Esophagus muscularis mucosa (tissue), 4 donors: ENCODE results near the gene CASD1. TPM values are rescaled to one million over a fixed set of nuclear protein-coding genes. Genes with fewer than 3 reads are reported as not detected.

Experiments
- DNase-seq: peaks from one replicate; pipeline ENCODE4 v3.0.0-alpha.2; 2017; ENCODE audit errors: extremely low spot score
- H3K27ac ChIP-seq, 4 donors: fragments of 200-600 bp; sonication (generic); replicated peaks in 1 of 4; 1 replicate in 3 of 4; 2 replicates in 1 of 4; pipeline ENCODE4 v1.5.1; 2016 to 2019; ENCODE audit warnings: mild to moderate bottlenecking in 1 of 4
- H3K27me3 ChIP-seq, 4 donors: fragments of 200-600 bp; sonication (generic); one replicate each; pipeline versions ENCODE4 v1.5.1 to v1.6.0; 2016 to 2019
- H3K36me3 ChIP-seq, 4 donors: fragments of 200-600 bp; sonication (generic); one replicate each; pipeline ENCODE4 v1.5.1; 2016 to 2019
- H3K4me1 ChIP-seq, 4 donors: fragments of 200-600 bp; sonication (generic); one replicate each; pipeline ENCODE4 v1.5.1; 2016 to 2019
- H3K4me3 ChIP-seq, 4 donors: fragments of 200-600 bp; sonication (generic); 1 replicate in 2 of 4; 2 replicates in 2 of 4; pipeline ENCODE4 v1.5.1; 2016 to 2019; ENCODE audit warnings: mild to moderate bottlenecking in 4 of 4, moderate library complexity in 1 of 4
- H3K9me3 ChIP-seq, 4 donors: fragments of 200-600 bp; sonication (generic); 1 replicate in 3 of 4; 2 replicates in 1 of 4; pipeline ENCODE4 v1.5.1; 2016 to 2019
- CTCF ChIP-seq, 3 experiments: fragments of 200-600 bp in 2 of 3; fragments of 450-650 bp in 1 of 3; sonication (generic) in 2 of 3; IDR thresholded peaks; one replicate each; pipeline ENCODE4 v1.5.1; 2017 to 2019; ENCODE audit warnings: antibody characterized with exemption in 3 of 3, mild to moderate bottlenecking in 2 of 3, moderate library complexity in 1 of 3
- EP300 ChIP-seq: sonication (generic); formaldehyde crosslinking; IDR thresholded peaks from one replicate; pipeline ENCODE4 v1.6.1; 2017; ENCODE audit warnings: antibody characterized with exemption
- POLR2A ChIP-seq: fragments of 450-650 bp; IDR thresholded peaks from one replicate; pipeline ENCODE4 v1.6.1; 2017; ENCODE audit warnings: antibody characterized with exemption, moderate library complexity, mild to moderate bottlenecking, low read depth
- POLR2AphosphoS5 ChIP-seq, 2 donors: sonication (generic); formaldehyde crosslinking; IDR thresholded peaks; one replicate each; pipeline ENCODE4 v1.6.1; 2017; ENCODE audit warnings: antibody characterized with exemption in 2 of 2
- WGBS: methylation state at CpG from one replicate; pipeline ENCODE4 v1.1.5; 2018; 5-methylcytosine and 5-hydroxymethylcytosine counted together
- intact Hi-C: fragments of 100-400 bp; cut with DNase I; formaldehyde crosslinking; loops from one replicate; pipeline ENCODE4 v1.15.1; 2023
- total RNA-seq, 4 donors: library from RNA; depleted of rRNA; stranded (reverse); fragments of >200 nt; gene quantifications; one replicate each; pipeline versions ENCODE4 v1.1.0 to v1.2.1, GENCODE V29; 2016

CASD1 gene
- total RNA-seq: 10 to 100 TPM; 17.6 to 27.0 (median 18.8) TPM

- intact Hi-C loops: no loop called here
- H3K4me3 ChIP-seq: peak within 1 kb of the TSS; percentile 88 to 96 (median 94)
- no peak for TF ChIP-seq EP300
- no peak for TF ChIP-seq POLR2AphosphoS5 (IDR thresholded peaks at IDR 0.05)
- no peak for TF ChIP-seq CTCF (IDR thresholded peaks at IDR 0.05)
- TF ChIP-seq POLR2A: no peak
- H3K27me3 ChIP-seq: no peaks in the 10 kb centered on the region
- no peaks in the 10 kb centered on the region for H3K9me3 ChIP-seq
- 4% methylated on average over 25 of the region's 40 CpGs for WGBS
- no peak for DNase-seq
- no peaks in the 10 kb centered on the region for H3K36me3 ChIP-seq
- peaks cover 18 to 37% (median 29%) of the 10 kb centered on the region in 4 donors for H3K4me1 ChIP-seq
- peak within 1 kb of the TSS; percentile 91 to 96 (median 92) for H3K27ac ChIP-seq
These were observed at the start of gene CASD1 for GRCh38 chr7:94509264-94509886. TSS of gene CASD1 (plus strand) at chr7:94509809. CDS start at chr7:94510085, 276 bp downstream.

- no peaks in the 10 kb centered on the region for H3K4me1 ChIP-seq
- no peak overlapping the region for H3K27ac ChIP-seq
- no peak for TF ChIP-seq EP300
- TF ChIP-seq POLR2A: no peak
- no peak for TF ChIP-seq CTCF (IDR thresholded peaks at IDR 0.05)
- no peak for TF ChIP-seq POLR2AphosphoS5 (IDR thresholded peaks at IDR 0.05)
- H3K36me3 ChIP-seq: no peaks in the 10 kb centered on the region
- H3K4me3 ChIP-seq: no peak overlapping the region
- no peak for DNase-seq
- intact Hi-C loops: no loop called here
- no peaks in the 10 kb centered on the region for H3K27me3 ChIP-seq
- 68% methylated on average over 1 of the region's 1 CpG for WGBS
- H3K9me3 ChIP-seq: peaks cover 0 to 7% (median 2%) of the 10 kb centered on the region in 4 donors
These were observed 43.1 kb upstream of the CASD1 start for GRCh38 chr7:94466516-94466915.

GRCh38 chr7:94471604-94472003 lies 38.0 kb upstream of the CASD1 start:
- Histone ChIP-seq H3K27ac (no peak overlapping the region), H3K27me3 (no peaks in the 10 kb centered on the region), H3K36me3 (no peaks in the 10 kb centered on the region), H3K9me3 (peaks cover 0 to 12% (median 5%) of the 10 kb centered on the region in 4 donors), H3K4me1 (no peaks in the 10 kb centered on the region), H3K4me3 (no peak overlapping the region)
- intact Hi-C loops: no loop called here
- DNase-seq: no peak
- TF ChIP-seq POLR2AphosphoS5 (IDR thresholded peaks at IDR 0.05) (no peak), POLR2A (no peak), EP300 (no peak), CTCF (IDR thresholded peaks at IDR 0.05) (no peak)
- 79% methylated on average over 2 of the region's 2 CpGs for WGBS

- Histone ChIP-seq H3K9me3 (peaks cover 0 to 12% (median 5%) of the 10 kb centered on the region in 4 donors), H3K4me1 (no peaks in the 10 kb centered on the region), H3K4me3 (no peak overlapping the region), H3K27ac (no peak overlapping the region), H3K27me3 (no peaks in the 10 kb centered on the region), H3K36me3 (no peaks in the 10 kb centered on the region)
- no peak for DNase-seq
- WGBS: 86% methylated on average over 1 of the region's 1 CpG
- intact Hi-C loops: no loop called here
- no peak for TF ChIP-seq POLR2A
- no peak for TF ChIP-seq POLR2AphosphoS5 (IDR thresholded peaks at IDR 0.05)
- no peak for TF ChIP-seq CTCF (IDR thresholded peaks at IDR 0.05)
These were observed 37.0 kb upstream of the CASD1 start for GRCh38 chr7:94472608-94473007.
